Cerebellar nuclear complex (tissue), 1 donor: Measurements from ENCODE around the gene FAM193A.
"Not testable (repeated sequence)": the region's sequence is repeated elsewhere in the genome, so short reads cannot be mapped to it uniquely, and the experiment has no call there.

ENCODE experiments used
- DNase-seq, 2 experiments: peaks; one replicate each; lab custom pipeline; 2025; lab: John Stamatoyannopoulos, UW

The FAM193A gene

DNA sequence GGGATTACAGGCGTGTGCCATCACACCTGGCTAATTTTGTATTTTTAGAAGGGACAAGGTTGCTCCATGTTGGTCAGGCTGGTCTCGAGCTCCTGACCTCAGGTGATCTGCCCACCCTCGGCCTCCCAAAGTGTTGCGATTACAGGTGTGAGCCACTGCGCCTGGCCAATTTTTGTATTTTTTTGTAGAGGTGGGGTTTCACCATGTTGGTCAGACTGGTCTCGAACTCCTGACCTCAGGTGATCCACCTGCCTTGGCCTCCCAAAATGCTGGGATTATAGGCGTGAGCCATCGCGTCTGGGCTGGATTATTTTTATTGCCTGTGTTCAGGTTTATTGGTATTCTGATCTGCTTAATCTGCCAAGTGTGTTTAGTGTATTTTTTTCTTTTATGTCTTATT lies 82.3 kb downstream of the FAM193A start:
- not testable (repeated sequence) for DNase-seq

- no peak for DNase-seq
These were observed 83.0 kb downstream of the FAM193A start for GRCh38 chr4:2619459-2619858.

GRCh38 chr4:2621419-2621818 lies 85.0 kb downstream of the FAM193A start:
- DNase-seq = no peak

DNA sequence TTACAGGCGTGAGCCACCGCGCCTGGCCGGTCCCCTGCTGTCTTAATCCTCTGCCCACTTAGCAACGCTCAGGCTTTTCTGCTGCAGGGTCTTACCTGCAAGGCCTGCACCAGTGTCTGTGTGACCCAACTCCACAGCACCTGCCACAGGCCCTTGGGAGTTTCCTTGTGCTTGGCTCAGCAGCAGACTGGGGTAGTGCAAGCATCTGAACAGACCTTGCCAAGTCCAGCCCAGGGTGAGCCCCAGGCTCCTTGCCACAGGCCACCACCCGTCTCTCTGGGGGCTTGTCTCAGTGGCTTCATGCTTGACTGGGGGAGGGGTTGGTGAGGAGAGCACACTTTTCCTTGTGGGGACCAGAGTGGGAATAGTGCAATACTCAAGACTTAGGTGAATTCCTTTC lies 87.0 kb downstream of the FAM193A start:
- no peak for DNase-seq

DNA sequence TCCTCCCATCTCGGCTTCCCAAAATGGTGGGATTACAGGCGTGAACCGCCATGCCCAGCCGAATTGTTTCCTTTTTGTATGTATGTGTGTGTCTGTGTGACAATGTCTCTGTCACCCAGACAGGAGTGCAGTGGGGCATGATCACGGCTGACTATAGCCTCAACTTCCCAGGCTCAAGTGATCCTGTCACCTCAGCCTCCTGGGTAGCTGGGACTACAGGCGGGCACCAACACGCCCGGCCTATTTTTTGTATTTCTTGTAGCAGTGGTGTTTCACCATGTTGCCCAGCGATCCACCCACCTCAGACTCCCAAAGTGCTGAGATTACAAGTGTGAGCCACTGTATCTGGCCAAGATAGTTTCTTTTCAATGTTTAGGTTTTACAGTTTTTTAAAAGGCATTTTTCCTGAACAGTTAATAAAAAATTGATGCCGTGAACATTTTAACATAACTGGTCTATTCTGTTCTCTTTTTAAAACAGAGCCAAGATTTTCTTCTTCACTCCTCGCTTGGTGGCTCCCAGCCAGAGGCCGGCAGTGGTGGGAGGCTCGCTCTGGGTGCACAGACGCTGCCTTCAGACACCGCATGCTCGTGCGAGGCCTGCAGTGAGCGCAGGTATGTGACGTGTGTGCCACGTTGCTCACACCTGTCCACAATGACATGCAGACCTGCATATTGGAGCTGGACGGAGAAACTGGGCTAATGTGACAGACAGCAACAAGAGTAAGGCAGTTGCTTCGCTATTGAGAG lies 88.5 kb downstream of the FAM193A start:
- no peak for DNase-seq

GRCh38 chr4:2626231-2626630 lies 89.8 kb downstream of the FAM193A start:
- DNase-seq = no peak

GRCh38 chr4:2630556-2631273 lies 94.3 kb downstream of the FAM193A start:
- DNase-seq = no peak

GRCh38 chr4:2634014-2634413 lies 97.6 kb downstream of the FAM193A start:
- DNase-seq = no peak

DNA sequence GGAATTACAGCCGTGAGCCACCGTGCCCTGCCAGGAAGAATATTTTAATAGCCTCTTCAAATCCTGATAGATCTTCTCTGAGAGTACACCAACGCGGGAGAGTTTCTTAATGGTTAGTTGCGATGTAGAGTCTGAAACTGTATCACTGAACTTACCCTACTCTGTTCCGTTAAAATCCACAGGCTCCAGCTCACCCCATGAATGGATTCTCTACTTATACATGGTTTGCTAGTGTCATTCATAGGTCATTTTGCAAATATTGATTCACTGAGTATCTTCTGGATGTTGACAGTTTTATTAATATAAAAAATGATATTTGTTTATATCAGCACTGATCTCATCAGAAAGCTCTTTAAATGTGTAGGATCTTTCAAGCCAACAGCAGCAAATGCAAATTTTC lies 99.9 kb downstream of the FAM193A start:
- no peak for DNase-seq

DNA sequence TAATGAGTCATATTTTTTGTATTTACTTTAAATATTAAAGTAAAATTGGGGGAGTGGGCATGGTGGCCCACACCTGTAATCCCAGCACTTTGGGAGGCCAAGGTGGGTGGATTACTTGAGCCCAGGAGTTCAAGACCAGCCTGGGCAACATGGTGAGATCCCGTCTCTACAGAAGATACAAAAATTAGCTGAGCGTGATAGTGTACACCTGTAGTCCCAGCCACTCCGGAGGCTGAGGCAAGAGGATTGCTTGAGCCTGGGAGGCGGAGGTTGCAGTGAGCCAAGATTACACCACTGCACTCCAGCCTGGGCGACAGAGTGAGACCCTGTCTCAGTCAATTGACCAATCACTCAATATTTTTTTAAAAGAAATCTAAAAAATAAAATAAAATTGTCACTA lies 100.5 kb downstream of the FAM193A start:
- DNase-seq = not testable (repeated sequence)

DNA sequence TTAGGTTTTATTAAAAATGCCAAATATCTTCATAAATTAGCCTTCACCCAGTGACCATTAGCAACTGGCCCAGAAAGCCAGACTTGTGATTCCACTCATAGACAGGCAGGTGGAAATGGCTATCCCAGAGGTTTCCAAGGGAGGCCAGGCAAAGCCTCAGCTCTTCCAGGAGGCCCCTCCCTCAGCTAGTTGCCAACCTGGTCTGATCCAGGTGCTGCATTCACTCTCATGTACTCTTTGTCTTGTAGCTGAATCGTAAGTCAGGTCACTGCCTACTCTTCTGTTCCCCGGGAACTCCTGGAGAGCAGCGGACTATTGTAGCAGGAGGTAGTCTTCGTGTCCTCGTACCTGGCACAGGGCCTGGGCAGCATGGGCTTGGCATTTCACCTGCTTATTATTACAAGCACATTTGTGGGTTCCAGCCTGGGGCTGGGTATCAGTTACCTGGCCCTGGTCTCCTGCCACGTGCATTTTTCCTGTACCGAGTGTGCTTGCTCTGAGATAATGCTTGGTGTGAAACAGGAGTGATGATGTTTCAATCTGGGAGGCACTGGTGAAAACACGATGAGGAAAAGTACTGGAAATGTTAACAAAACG lies 101.6 kb downstream of the FAM193A start:
- peak in 1 of 2 experiments; percentile 11 for DNase-seq

DNA sequence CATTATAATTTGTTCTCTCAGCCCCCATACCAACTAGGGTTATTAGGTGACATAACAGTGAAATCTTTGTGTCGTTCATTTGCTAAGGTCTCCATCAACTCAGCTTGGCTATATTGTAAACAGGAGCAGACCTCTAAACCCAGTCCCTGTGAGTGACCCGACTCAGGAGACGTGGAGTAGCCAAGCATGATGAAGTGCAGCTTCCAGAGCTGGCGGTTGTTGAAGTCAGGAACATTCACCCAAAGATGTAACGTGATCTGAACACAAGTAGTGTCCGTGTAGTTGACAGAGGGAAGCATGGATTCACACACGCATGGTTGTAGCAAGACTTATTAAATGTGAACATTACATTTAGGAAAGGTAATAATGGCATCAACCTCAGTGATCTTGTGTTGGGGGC lies 102.3 kb downstream of the FAM193A start:
- no peak for DNase-seq

GRCh38 chr4:2642968-2643367 lies 106.5 kb downstream of the FAM193A start:
- DNase-seq = no peak

GRCh38 chr4:2643555-2643954 lies 107.1 kb downstream of the FAM193A start:
- no peak for DNase-seq

DNA sequence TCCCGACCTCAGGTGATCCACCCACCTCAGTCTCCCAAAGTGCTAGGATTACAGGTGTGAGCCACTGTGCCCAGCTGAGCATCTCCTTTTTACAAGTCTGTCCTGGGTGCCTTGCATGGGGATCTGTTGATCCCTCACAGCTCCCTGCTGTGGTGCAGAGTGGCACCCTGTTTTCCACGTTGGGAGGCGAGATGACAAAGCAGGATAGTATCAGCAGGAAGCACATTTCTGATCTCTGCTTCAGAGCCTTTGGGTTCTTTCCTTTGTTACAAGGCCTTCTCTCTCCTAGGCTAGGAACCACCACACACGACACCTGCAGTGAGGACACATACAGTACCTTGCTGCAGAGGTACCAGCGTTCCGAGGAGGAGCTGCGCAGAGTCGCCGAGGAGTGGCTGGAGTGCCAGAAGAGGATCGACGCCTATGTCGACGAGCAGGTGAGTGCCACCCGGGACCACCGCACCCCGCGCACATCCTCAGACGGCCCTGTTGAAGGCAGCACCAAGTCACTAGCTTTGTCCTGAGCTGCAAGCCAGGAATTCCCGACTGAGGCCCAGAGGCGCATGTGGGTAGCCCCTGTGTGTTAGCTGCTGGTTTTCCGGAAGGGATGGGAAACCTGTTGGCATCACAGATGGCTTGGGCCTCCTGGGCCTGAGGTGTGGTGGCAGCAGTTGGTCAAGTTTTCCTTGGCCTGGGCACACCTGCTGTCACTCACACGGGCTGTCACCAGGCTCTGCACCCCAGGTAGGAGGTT lies 110.1 kb downstream of the FAM193A start:
- no peak for DNase-seq

- no peak for DNase-seq
These were observed 111.1 kb downstream of the FAM193A start for GRCh38 chr4:2647403-2648158.

DNA sequence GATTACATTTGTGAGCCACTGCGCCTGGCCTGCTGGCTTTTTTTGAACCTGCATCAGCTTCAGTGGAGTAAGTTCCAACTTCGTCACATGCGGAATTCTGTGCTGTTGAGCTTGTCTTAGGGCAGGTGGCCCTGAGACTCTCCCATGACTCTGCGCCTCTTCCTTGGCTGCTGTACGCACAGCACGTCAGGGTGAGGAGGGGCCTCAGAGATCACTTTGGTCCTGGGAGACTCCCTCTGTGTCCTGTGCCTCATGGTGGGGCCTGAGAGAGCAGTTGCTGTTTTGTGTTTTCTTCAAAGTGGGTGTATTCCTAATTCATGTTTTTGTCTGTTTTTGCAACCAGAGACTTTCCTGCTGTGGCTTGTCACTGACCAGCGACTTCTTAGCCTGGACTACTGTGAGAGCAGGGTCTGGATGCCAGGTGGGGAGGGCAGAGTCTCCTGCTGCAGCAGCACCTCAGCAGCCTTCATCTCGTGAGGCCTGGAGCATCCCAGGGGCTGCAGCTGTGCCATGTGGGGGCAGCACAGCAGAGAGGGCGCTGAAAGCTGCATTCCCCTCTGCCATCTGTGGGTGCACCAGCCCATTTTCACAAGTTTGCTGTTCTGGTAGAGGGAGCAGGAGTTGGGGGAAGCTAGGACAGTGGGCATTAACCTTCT lies 111.8 kb downstream of the FAM193A start:
- no peak for DNase-seq

DNA sequence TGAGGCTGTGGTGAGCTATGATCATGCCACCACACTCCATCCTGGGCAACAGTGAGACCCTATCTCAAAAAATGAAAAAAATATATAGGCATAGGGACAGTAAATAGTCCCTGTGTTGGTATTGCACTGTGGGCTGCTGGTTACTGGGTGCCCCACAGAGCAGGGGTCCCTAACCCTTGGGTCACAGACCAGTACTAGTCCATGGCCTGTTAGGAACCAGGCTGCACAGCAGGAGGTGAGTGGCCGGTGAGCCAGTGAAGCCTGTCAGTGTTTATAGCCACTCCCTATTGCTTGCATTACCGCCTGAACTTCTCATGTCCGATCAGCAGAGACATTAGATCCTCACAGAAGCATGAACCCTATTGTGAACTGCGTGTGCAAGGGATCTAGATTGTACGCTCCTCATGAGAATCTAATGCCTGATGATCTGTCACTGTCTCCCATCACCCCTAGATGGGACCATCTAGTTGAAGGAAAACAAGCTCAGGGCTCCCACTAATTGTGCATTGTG lies 113.2 kb downstream of the FAM193A start:
- no peak for DNase-seq

DNA sequence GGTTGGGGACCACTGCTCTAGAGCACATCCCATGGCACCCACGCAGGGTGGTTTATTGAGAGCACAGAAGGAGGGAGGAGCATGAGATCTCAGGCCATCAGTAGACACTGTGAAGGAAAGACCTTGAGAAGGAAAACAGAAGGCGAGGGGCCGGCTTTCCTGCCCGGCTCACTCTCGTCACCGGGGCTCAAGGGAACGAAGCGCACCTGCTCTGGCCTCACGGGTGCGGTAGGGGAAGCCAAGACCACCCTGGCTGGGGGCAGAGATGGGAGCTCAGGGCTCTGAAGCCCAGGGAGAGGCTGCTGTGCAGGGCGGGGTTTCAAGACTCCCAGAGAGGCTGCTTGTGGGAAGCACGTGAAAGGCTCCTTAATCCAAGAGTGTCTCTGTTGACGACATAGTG lies 113.8 kb downstream of the FAM193A start:
- no peak for DNase-seq

GRCh38 chr4:2651546-2651945 lies 115.1 kb downstream of the FAM193A start:
- DNase-seq = no peak

GRCh38 chr4:2651998-2652397 lies 115.6 kb downstream of the FAM193A start:
- no peak for DNase-seq
